Erythroblast (primary cell): ENCODE data around the gene HSBP1.

Experiments used
- GATA1 ChIP-seq: IDR thresholded peaks from 2 replicates; pipeline ENCODE4 v1.6.1; 2011; ENCODE audit warnings: low read depth, mild to moderate bottlenecking, control low read depth, low read length, moderate library complexity
- POLR2A ChIP-seq: IDR thresholded peaks from 2 replicates; pipeline ENCODE4 v1.6.1; 2011; ENCODE audit warnings: mild to moderate bottlenecking, low read length

DNA sequence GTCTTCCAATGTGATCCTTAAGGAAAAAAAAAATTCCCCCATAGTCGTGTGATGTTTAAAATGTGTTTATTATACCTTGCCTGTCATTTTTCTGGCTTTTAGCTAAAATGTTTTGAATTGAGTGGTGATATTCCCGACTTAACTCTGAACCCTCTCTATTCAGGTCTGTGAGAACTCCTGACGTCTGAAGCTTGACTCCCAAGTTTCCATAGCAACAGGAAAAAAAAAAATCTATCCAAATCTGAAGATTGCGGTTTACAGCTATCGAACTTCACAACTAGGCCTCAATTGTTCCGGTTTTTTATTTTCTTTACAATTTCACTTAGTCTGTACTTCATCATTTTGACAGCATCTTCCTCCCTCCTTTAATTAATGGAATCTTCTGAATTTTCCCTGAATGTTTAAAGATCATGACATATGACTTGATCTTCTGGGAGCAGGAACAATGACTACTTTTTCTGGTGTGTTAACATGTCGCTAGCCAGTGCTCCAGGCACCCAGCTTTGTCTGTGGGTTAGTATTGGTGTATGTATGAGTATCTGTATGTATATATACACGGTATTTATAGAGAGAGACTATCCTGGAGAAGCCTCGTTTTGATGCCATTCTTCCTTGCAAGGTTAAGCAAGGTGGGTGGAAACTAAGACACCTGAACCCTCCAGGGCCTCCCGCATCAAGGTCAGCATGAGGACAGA lies 12.8 kb upstream of the HSBP1 start:
- TF ChIP-seq POLR2A = no peak
- TF ChIP-seq GATA1 = no peak
